HCT116 (cell line): ENCODE measurements around the gene CNDP2.

Source experiments
- ATF3 ChIP-seq: IDR thresholded peaks from 2 replicates; pipeline ENCODE4 v1.6.1; 2012
- CTCF ChIP-seq, 3 experiments: fragments of 200-600 bp in 1 of 3; sonication (generic) in 1 of 3; IDR thresholded peaks in 2 of 3; conservative IDR thresholded peaks in 1 of 3; 2 replicates each; pipeline ENCODE4 v1.5.1; 2012 to 2017; ENCODE audit warnings: low read depth in 2 of 3, low read length in 2 of 3, antibody characterized with exemption in 1 of 3, borderline replicate concordance in 1 of 3, control low read depth in 1 of 3, mild to moderate bottlenecking in 1 of 3, mixed read lengths in 1 of 3, mixed run types in 1 of 3, moderate library complexity in 1 of 3; ENCODE audit not compliant: insufficient read depth in 1 of 3
- EGR1 ChIP-seq: IDR thresholded peaks from 2 replicates; pipeline ENCODE4 v1.6.1; 2012; ENCODE audit warnings: low read depth
- FOSL1 ChIP-seq: IDR thresholded peaks from 2 replicates; pipeline ENCODE4 v1.6.1; 2012; ENCODE audit warnings: low read depth
- JUND ChIP-seq: IDR thresholded peaks from 2 replicates; pipeline ENCODE4 v1.6.1; 2012
- POLR2A ChIP-seq: IDR thresholded peaks from 2 replicates; pipeline ENCODE4 v1.7.0; 2011; ENCODE audit warnings: borderline replicate concordance; ENCODE audit not compliant: insufficient read depth, insufficient read length; ENCODE audit errors: extremely low read depth
- YY1 ChIP-seq: IDR thresholded peaks from 2 replicates; pipeline ENCODE4 v1.6.1; 2011; ENCODE audit warnings: low read length, low read depth, moderate library complexity, mild to moderate bottlenecking; ENCODE audit not compliant: insufficient replicate concordance; ENCODE audit errors: extremely low read depth
- ZBTB33 ChIP-seq: IDR thresholded peaks from 2 replicates; pipeline ENCODE4 v1.6.1; 2011; ENCODE audit warnings: mild to moderate bottlenecking, low read length, moderate library complexity; ENCODE audit not compliant: insufficient replicate concordance; ENCODE audit errors: extremely low read depth

- TF ChIP-seq ATF3: no peak
- no peak for TF ChIP-seq JUND
- no peak for TF ChIP-seq FOSL1
- TF ChIP-seq EGR1: no peak
- no peak for TF ChIP-seq CTCF (IDR thresholded peaks at IDR 0.05 in 2 of 3, conservative IDR thresholded peaks at IDR 0.05 in 1 of 3; ENCODE audit: borderline replicate concordance in 1 of 3, insufficient read depth in 1 of 3, low read depth in 2 of 3, low read length in 2 of 3)
- TF ChIP-seq POLR2A: no peak
- no peak for TF ChIP-seq YY1
- no peak for TF ChIP-seq ZBTB33
Observed at GRCh38 chr18:74513149-74513882, 17.2 kb downstream of the CNDP2 start.
